K562 (cell line): ENCODE results near the gene GEMIN4. TPM values are rescaled to one million over a fixed set of nuclear protein-coding genes. Genes with fewer than 3 reads are reported as not detected.

ENCODE experiments used
- ARID2 ChIP-seq: fragments of 450-650 bp; IDR thresholded peaks from 2 replicates; pipeline ENCODE4 v1.6.1; 2017; ENCODE audit warnings: antibody characterized with exemption, mild to moderate bottlenecking
- CAMTA2 ChIP-seq: fragments of 250-450 bp; sonication (Bioruptor Pico); conservative IDR thresholded peaks from 2 replicates; pipeline ENCODE4 v1.5.1; 2022
- NFATC3 ChIP-seq: fragments of 450-650 bp; IDR thresholded peaks from 2 replicates; pipeline ENCODE4 v1.6.1; 2017; ENCODE audit warnings: mild to moderate bottlenecking
- NFE2 ChIP-seq: IDR thresholded peaks from 2 replicates; pipeline ENCODE4 v1.6.1; 2014; ENCODE audit warnings: antibody characterized with exemption, low read depth
- RBM14 ChIP-seq: fragments of 200-400 bp; formaldehyde crosslinking; IDR thresholded peaks from 2 replicates; pipeline ENCODE4 v1.6.1; 2018; ENCODE audit warnings: low read depth, mild to moderate bottlenecking, low read length, moderate library complexity, borderline replicate concordance; ENCODE audit not compliant: insufficient read depth
- TCF3 ChIP-seq: sonication (generic); formaldehyde crosslinking; IDR thresholded peaks from 2 replicates; pipeline ENCODE4 v1.4.0; 2020; ENCODE audit warnings: mild to moderate bottlenecking, missing genetic modification reagents
- TRIM24 ChIP-seq, 2 experiments: fragments of 450-650 bp; IDR thresholded peaks; 2 replicates each; pipeline ENCODE4 v1.6.1; 2016
- ZNF239 ChIP-seq: fragments of 250-450 bp; sonication (Bioruptor Pico); IDR thresholded peaks from 2 replicates; pipeline ENCODE4 v1.4.0; 2020; ENCODE audit warnings: mild to moderate bottlenecking
- ZNF507 ChIP-seq: conservative IDR thresholded peaks from 2 replicates; pipeline ENCODE4 v1.6.1; 2017; ENCODE audit warnings: missing genetic modification characterization, missing compliant biosample characterization
- polyA plus RNA-seq, 8 experiments: library from polyadenylated mRNA; depleted of rRNA in 4 of 8; stranded (reverse) in 5 of 8; unstranded in 3 of 8; fragments of >200 nt; fragmentation: Nextera tagmentation in 2 of 8; fragmentation: Illumina TruSeq in 1 of 8; extraction: Ambion mirVana in 2 of 8; extraction: Trizol in 1 of 8; gene quantifications; 2 replicates each; pipeline versions ENCODE4 v1.2.1 to v1.2.3, GENCODE V29; 2011 to 2014; ENCODE audit warnings: inconsistent platforms in 1 of 8, missing spikeins in 1 of 8
- total RNA-seq, 7 experiments: library from RNA; depleted of rRNA in 6 of 7; stranded (reverse); fragments of >200 nt in 6 of 7; fragmentation: Illumina TruSeq in 2 of 7; extraction: Trizol in 2 of 7; gene quantifications; 2 replicates each; pipeline versions ENCODE4 v1.2.1 to v1.2.3, GENCODE V29; 2011 to 2021; ENCODE audit warnings: low replicate concordance in 1 of 7
- TF ChIP-seq, protein P1 (sequence below): fragments of 250-450 bp; sonication (Bioruptor Pico); IDR thresholded peaks from 2 replicates; pipeline ENCODE4 v1.4.0; 2020; ENCODE audit warnings: mild to moderate bottlenecking, moderate library complexity

The GEMIN4 gene
- total and polyA plus RNA-seq, 9 of the 15 experiments (the other 6 are each of a cell fraction or from before 2014, with no cell fraction given), result 1.8 to 42.5 (median 10.8) TPM

- TF ChIP-seq, protein P1, sequence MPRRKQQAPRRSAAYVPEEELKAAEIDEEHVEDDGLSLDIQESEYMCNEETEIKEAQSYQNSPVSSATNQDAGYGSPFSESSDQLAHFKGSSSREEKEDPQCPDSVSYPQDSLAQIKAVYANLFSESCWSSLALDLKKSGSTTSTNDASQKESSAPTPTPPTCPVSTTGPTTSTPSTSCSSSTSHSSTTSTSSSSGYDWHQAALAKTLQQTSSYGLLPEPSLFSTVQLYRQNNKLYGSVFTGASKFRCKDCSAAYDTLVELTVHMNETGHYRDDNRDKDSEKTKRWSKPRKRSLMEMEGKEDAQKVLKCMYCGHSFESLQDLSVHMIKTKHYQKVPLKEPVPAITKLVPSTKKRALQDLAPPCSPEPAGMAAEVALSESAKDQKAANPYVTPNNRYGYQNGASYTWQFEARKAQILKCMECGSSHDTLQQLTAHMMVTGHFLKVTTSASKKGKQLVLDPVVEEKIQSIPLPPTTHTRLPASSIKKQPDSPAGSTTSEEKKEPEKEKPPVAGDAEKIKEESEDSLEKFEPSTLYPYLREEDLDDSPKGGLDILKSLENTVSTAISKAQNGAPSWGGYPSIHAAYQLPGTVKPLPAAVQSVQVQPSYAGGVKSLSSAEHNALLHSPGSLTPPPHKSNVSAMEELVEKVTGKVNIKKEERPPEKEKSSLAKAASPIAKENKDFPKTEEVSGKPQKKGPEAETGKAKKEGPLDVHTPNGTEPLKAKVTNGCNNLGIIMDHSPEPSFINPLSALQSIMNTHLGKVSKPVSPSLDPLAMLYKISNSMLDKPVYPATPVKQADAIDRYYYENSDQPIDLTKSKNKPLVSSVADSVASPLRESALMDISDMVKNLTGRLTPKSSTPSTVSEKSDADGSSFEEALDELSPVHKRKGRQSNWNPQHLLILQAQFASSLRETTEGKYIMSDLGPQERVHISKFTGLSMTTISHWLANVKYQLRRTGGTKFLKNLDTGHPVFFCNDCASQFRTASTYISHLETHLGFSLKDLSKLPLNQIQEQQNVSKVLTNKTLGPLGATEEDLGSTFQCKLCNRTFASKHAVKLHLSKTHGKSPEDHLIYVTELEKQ, result no peak
- TF ChIP-seq TRIM24 (IDR thresholded peaks at IDR 0.05) (no peak), NFE2 (no peak), ZNF239 (CRISPR knock-in tag) (no peak), ZNF507 (tag) (no peak), RBM14 (no peak), ARID2 (no peak), CAMTA2 (CRISPR knock-in tag) (no peak), NFATC3 (no peak), TCF3 (CRISPR knock-in tag) (no peak)
- TF ChIP-seq, all 486 proteins: peak for 0
Measured at GRCh38 chr17:704111-704864, 47.8 kb downstream of the GEMIN4 start (continued).
